Stomach (tissue), 9 donors: ENCODE measurements around the gene ANKRD33B. TPM values are rescaled to one million over a fixed set of nuclear protein-coding genes. Genes with fewer than 3 reads are reported as not detected.
A peak's percentile ranks its signal among the peaks of the same experiment; 100 is the strongest.

Experiments
- DNase-seq, 2 donors: peaks; one replicate each; pipeline versions ENCODE4 v3.0.0 to v3.0.0-alpha.2; 2013 to 2019
- H3K27ac ChIP-seq, 5 donors: fragments of 200-600 bp in 4 of 5; sonication (generic) in 4 of 5; one replicate each; pipeline ENCODE4 v1.5.1; 2013 to 2019; ENCODE audit warnings: mild to moderate bottlenecking in 1 of 5, moderate library complexity in 1 of 5
- H3K27me3 ChIP-seq, 3 donors: fragments of 200-600 bp; sonication (generic); one replicate each; pipeline ENCODE4 v1.5.1; 2017 to 2019; ENCODE audit warnings: mixed run types in 1 of 3
- H3K36me3 ChIP-seq, 4 donors: fragments of 200-600 bp; sonication (generic); 1 replicate in 3 of 4; 2 replicates in 1 of 4; pipeline ENCODE4 v1.5.1; 2016 to 2019
- H3K4me1 ChIP-seq, 4 donors: fragments of 200-600 bp; sonication (generic); one replicate each; pipeline ENCODE4 v1.5.1; 2016 to 2019
- H3K4me3 ChIP-seq, 4 donors: fragments of 200-600 bp; sonication (generic) in 3 of 4; one replicate each; pipeline ENCODE4 v1.5.1; 2016 to 2019; ENCODE audit warnings: mild to moderate bottlenecking in 1 of 4
- H3K9me3 ChIP-seq, 4 donors: fragments of 200-600 bp; sonication (generic); one replicate each; pipeline ENCODE4 v1.5.1; 2016 to 2019
- EP300 ChIP-seq: sonication (generic); formaldehyde crosslinking; IDR thresholded peaks from one replicate; pipeline ENCODE4 v1.6.1; 2017; ENCODE audit warnings: antibody characterized with exemption
- POLR2A ChIP-seq, 4 donors: fragments of 450-650 bp; IDR thresholded peaks; one replicate each; pipeline ENCODE4 v1.6.1; 2016; ENCODE audit warnings: antibody characterized with exemption in 4 of 4, control low read depth in 2 of 4, mild to moderate bottlenecking in 1 of 4, moderate library complexity in 1 of 4
- POLR2AphosphoS5 ChIP-seq, 3 donors: sonication (generic); formaldehyde crosslinking; IDR thresholded peaks; one replicate each; pipeline ENCODE4 v1.6.1; 2016; ENCODE audit warnings: antibody characterized with exemption in 3 of 3
- WGBS, 5 donors: extraction: QIAGEN DNeasy Blood & Tissue Kit in 3 of 5; methylation state at CpG; one replicate each; pipeline versions ENCODE4 v1.1.5 to v1.1.7; 2013 to 2018; 5-methylcytosine and 5-hydroxymethylcytosine counted together
- intact Hi-C: fragments of 100-400 bp; cut with DNase I; formaldehyde crosslinking; loops from one replicate; pipeline ENCODE4 v1.15.1; 2023; ENCODE audit warnings: low total_unique reads
- polyA plus RNA-seq, 3 donors: library from polyadenylated mRNA; stranded (reverse); fragments of 200-250 nt; gene quantifications; one replicate each; pipeline ENCODE4 v1.2.3, GENCODE V29; 2013
- total RNA-seq, 5 donors: library from RNA; depleted of rRNA; stranded (reverse); fragments of >200 nt; gene quantifications; one replicate each; pipeline versions ENCODE4 v1.1.0 to v1.2.3, GENCODE V29; 2014 to 2016
- TF ChIP-seq, protein P1 (sequence below), 7 experiments: fragments of 450-650 bp in 4 of 7; fragments of 200-600 bp in 3 of 7; sonication (generic) in 3 of 7; IDR thresholded peaks; one replicate each; pipeline ENCODE4 v1.5.1; 2016 to 2019; ENCODE audit warnings: antibody characterized with exemption in 7 of 7, control low read depth in 2 of 7, mild to moderate bottlenecking in 1 of 7
- donor health status: healthy with polysubstance abuse.
- donor health status: Bipolar disorder and iron deficiency.
- donor health status: healthy.

Gene ANKRD33B
- total and polyA plus RNA-seq, 8 donors = 0.45 to 6.4 (median 1.8) TPM

DNA sequence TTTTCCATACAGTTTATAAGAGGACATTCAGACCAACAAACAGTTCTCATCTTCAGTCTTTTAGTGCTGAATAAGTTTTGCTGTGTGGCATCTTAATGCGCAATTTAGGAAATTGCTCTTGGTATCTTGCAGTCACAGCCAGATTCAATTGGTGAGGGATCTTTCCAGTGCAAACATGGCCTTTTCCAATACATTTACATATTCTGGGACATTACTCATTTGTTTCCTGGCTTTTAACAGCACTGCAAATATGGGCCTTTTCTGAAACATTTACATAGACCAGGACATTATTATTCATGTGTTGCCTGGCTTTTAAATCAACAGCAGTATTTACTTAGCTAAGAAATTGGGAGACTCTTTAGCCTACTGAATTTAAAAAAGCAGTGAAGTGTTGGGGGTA is 22.7 kb downstream of the ANKRD33B start:
- Histone ChIP-seq H3K27ac (no peak overlapping the region), H3K36me3 (no peaks in the 10 kb centered on the region), H3K4me3 (no peak overlapping the region), H3K9me3 (no peaks in the 10 kb centered on the region), H3K4me1 (peaks cover 0 to 10% (median 2%) of the 10 kb centered on the region in 4 donors), H3K27me3 (no peaks in the 10 kb centered on the region)
- intact Hi-C loops = no loop called here
- WGBS, 5 donors = 92 to 100% (median 98%) methylated on average over 1 of the region's 1 CpG
- TF ChIP-seq POLR2A (IDR thresholded peaks at IDR 0.05) (no peak), EP300 (no peak)
- no peak for DNase-seq

DNA sequence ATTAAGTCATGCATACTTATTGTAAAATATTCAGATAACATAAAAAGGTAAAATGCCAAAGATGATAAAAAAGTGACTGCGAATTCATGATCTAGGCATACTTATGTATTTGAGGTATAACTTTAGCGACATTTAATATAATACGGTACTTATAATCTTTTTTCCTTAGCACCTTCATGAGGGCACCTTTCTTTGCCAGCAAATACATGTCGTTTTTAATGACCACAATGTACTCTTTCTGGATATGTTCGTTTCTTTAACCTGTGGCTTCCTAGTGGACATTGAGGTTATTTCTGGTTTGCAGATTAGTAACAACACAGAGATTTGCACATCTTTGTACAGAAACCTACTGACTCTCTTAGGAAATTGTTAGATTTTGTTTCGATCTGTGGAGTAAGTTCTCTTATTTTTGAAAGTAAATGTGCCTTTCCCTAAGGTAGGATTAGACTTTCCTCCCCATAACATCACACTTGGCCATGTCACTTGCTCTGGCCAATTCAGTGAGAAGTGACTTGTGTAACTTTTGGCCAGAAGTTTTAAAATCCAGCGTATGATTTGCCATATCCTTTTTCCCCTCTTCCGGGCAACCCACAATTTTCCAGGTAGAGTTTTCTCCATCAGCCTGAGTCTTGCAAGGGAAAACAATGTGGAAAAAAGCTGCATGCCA is 24.4 kb downstream of the ANKRD33B start:
- WGBS, 5 donors = 84 to 92% (median 85%) methylated on average over 8 of the region's 8 CpGs
- Histone ChIP-seq H3K27ac (peak overlapping the region in 1 of 5 donors; percentile 28), H3K27me3 (no peaks in the 10 kb centered on the region), H3K36me3 (no peaks in the 10 kb centered on the region), H3K9me3 (no peaks in the 10 kb centered on the region), H3K4me3 (no peak overlapping the region), H3K4me1 (peaks cover 0 to 4% (median 0%) of the 10 kb centered on the region in 4 donors)
- TF ChIP-seq, protein P1, sequence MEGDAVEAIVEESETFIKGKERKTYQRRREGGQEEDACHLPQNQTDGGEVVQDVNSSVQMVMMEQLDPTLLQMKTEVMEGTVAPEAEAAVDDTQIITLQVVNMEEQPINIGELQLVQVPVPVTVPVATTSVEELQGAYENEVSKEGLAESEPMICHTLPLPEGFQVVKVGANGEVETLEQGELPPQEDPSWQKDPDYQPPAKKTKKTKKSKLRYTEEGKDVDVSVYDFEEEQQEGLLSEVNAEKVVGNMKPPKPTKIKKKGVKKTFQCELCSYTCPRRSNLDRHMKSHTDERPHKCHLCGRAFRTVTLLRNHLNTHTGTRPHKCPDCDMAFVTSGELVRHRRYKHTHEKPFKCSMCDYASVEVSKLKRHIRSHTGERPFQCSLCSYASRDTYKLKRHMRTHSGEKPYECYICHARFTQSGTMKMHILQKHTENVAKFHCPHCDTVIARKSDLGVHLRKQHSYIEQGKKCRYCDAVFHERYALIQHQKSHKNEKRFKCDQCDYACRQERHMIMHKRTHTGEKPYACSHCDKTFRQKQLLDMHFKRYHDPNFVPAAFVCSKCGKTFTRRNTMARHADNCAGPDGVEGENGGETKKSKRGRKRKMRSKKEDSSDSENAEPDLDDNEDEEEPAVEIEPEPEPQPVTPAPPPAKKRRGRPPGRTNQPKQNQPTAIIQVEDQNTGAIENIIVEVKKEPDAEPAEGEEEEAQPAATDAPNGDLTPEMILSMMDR (IDR thresholded peaks at IDR 0.05) = no peak
- TF ChIP-seq POLR2A (IDR thresholded peaks at IDR 0.05) (no peak), POLR2AphosphoS5 (IDR thresholded peaks at IDR 0.05) (no peak), EP300 (no peak)
- intact Hi-C loops = no loop called here
- DNase-seq = no peak

DNA sequence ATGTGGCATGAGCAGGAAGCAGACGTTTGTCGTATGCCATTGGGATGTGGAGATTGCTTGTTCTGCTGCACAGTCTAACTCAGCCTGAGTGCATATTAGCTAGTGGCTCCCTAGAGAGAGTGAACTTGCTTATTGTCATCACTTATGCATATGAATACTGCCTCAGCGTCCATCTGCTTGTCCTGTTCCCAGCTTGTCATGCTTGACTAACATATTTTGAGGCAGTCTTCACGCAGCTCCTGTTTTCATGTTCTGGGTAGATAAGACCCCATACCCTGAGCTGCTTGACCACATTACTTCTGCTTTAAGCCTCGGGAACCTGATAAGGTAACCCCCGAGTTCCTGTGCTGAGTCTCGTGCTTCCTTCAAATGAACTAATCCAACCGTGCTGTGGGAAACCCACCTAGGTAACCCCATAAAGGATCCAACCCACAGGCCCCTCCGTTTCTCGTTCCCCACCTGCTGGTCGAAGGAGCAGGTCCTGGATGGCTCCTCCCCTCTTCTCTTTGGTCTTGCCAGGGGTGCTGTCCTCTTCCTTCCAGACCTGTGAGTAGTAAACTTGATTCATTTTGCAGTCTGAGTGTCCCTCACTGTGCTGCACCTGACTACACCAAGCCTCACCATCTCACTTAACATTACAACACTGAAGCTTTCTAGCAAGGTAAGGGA is 25.0 kb downstream of the ANKRD33B start:
- Histone ChIP-seq H3K27ac (peak overlapping the region in 1 of 5 donors; percentile 28), H3K4me3 (no peak overlapping the region), H3K9me3 (no peaks in the 10 kb centered on the region), H3K4me1 (no peaks in the 10 kb centered on the region), H3K36me3 (no peaks in the 10 kb centered on the region), H3K27me3 (no peaks in the 10 kb centered on the region)
- intact Hi-C loops = no loop called here
- DNase-seq = no peak
- WGBS, 5 donors = 68 to 77% (median 73%) methylated on average over 11 of the region's 11 CpGs
- TF ChIP-seq, protein P1 (IDR thresholded peaks at IDR 0.05) = no peak
- no peak for TF ChIP-seq POLR2A (IDR thresholded peaks at IDR 0.05)
- TF ChIP-seq EP300 = no peak
- TF ChIP-seq POLR2AphosphoS5 (IDR thresholded peaks at IDR 0.05) = no peak

DNA sequence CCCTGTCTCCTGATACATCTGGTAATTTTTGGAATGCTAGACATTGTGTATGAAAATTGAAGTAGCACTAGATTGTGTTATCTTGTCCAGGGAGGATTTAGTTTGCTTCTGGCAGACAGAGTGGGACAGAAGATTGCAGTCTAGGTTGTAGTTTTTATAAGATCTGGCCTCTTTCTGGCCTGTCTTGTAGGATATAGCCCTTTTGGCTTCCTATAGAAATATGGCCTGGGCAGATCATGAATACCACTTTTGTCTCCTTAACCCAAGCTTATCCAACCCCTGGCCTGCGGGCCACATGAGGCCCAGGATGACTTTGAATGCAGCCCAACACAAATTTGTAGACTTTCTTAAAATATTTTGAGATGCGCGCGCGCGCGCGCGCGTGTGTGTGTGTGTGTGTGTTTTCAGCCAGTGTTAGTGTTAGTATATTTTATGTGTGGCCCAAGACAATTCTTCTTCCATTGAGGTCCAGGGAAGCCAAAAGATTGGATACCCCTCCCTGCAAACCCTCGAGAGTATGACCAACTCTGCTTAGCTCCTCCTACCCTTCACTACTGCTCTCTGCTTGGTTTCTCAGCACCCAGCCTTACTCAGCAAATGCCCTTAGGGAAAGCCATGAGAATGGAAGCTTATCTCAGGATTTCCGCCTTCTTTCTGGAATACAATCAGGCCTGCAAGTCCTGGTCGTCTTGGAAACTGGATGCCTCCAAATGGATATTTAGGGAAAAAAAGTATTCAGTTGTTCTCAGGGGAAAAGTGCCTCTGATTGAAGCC is 26.5 kb downstream of the ANKRD33B start:
- Histone ChIP-seq H3K27ac (no peak overlapping the region), H3K36me3 (no peaks in the 10 kb centered on the region), H3K27me3 (no peaks in the 10 kb centered on the region), H3K4me3 (no peak overlapping the region), H3K9me3 (no peaks in the 10 kb centered on the region), H3K4me1 (peaks cover 0 to 5% (median 2%) of the 10 kb centered on the region in 4 donors)
- TF ChIP-seq POLR2A (IDR thresholded peaks at IDR 0.05) (no peak), POLR2AphosphoS5 (IDR thresholded peaks at IDR 0.05) (no peak), EP300 (no peak)
- TF ChIP-seq, protein P1 (IDR thresholded peaks at IDR 0.05) = no peak
- 69 to 77% (median 74%) methylated on average over 11 to 13 of the region's 13 CpGs for WGBS, 5 donors
- peak in 1 of 2 donors; percentile 22 for DNase-seq
- intact Hi-C loops = no loop called here
